ENCODE results near the gene LRRC4B.

LRRC4B gene

DNA sequence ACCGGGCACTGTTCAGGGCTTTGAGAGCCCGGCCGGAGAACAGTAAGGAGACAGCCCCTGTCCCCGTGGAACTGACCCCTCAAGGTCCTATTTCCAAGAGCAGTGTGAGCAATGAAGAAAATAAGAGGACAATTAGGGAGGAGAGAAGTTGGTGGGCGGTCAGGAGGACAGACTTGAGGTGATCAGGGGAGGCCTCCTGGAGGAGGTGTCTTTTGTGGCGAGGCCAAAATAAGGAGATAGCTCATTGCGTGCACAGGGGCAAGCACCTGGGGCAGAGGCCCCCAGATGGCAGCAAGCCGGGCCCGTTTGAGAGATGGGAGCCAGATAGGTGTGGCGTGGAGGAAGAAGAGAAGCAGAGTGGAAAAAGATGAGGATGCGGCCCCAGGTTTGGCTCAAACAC, 2.8 kb upstream of the LRRC4B start:
- DNase-seq (ENCODE audit: low read depth in 2 of 2) = no peak

DNA sequence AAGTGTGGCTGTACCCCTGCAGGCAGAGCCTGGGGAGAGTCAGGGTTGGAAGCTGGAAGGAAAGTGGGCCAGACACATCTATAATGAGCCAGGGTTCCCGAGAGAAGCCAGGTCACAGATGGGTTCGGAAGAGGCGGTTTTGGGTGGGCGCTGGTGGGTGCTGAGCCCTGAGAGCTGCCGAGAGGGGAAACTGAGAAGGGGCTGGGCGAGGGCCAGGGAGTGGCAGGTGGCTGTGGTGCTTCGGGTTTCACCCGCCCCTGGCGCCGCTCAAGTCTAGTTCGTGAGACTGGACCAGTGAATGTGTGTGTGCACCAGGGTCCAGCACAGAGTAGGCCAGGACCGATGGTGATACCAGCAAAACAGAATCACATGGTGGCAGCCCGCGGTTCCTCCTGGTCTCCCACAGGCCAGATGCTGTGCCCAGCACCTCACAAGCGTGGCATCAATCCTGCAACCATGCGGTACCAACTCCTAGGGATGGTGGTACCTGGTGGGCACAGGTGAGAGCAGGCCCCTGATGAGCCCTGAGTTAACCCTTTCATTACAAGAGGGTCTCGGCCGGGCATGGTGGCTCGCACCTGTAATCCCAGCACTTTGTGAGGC, 1.8 kb upstream of the LRRC4B start:
- no peak for DNase-seq (ENCODE audit: low read depth in 2 of 2)

DNA sequence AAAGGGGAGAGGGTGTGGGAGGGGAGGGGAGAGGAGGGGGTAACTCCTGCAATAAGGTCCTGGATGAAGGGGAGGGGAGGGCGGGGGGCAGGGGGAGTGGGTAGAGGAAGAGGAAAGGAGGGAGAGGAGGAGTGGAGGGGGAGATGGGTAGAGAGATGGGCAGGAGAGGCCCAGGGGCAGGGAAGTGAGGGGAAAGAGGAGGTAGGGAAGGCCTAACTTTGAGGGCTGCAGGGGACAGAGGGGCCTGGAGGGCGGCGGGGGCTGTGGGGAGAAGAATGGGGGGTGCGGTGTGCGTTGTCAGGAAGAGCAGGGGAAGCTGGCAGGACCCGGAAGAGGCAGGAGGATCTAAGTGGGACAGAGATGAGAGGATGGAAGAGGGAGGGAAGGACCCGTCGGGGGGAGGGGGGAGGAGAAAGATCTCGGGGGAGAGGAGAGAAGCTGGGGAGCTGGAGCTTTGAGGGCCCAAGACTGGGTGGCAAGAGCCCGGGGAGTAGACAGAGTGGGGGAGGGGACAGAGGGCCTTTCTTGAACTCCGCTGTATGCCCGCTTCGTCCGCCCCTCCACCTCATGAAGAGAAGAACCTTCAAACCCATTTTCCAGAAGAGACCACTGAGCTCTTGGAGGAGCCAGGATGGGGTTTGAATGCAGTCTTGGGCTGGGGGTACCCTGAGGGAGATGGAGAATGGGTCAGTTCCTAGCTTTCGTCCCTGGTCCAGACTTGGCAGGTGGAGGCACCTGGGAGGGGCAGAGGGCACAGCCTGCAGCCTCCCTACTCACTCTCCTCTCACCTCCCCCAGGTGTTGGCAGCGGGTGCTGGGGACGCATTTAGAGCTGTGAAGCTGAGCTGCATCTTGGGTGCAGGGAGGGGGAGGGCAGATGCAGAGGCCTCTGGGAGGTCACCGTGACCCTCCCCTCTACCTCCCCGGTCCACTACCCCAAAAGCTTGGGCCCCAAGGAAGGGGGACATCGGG, 778 bp upstream of the LRRC4B start:
- DNase-seq (ENCODE audit: low read depth in 2 of 2) = no peak

DNA sequence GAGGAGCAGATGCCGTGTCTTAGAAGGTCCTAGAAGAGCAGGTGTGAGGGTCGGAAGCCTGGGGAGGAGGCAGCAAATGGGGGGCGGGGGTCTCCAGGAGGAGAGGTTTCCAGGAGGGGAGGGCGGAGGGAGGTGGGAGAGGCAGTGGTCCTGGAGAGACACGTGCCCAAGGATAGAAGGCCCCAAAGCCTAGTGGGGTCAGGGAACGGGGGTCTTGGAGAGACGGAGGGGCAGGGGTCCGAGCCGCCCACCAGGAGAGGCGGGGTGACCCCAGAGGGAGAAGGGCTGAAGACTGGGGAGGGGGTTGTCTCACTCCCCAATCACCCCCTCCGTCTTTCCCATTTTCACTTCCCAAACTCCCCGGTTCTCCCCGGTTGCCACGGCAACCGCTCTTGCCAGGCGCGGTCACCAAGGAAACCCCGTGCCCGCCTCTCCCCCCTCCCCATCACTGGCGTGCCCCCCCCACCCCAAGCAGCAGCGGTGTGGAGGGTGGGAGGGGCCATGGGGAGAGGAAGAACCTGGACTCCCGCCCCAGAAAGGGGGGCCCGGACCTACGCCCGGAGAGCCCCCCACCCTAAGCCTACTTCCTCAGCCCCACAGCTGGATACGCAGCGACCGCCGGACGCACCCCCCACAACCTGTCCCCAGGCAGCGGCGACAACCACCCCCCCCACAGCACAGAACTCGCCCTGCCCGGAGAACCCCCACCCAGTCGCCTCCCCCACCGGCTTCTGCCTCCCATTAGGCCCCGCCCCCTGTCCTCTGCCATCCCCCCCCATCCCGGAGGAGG, 988 bp downstream of the LRRC4B start:
- DNase-seq (ENCODE audit: low read depth in 2 of 2) = no peak

GRCh38 chr19:50565984-50566903, 2.0 kb downstream of the LRRC4B start:
- peak in 1 of 2 donors; percentile 44 for DNase-seq (ENCODE audit: low read depth in 2 of 2)

DNA sequence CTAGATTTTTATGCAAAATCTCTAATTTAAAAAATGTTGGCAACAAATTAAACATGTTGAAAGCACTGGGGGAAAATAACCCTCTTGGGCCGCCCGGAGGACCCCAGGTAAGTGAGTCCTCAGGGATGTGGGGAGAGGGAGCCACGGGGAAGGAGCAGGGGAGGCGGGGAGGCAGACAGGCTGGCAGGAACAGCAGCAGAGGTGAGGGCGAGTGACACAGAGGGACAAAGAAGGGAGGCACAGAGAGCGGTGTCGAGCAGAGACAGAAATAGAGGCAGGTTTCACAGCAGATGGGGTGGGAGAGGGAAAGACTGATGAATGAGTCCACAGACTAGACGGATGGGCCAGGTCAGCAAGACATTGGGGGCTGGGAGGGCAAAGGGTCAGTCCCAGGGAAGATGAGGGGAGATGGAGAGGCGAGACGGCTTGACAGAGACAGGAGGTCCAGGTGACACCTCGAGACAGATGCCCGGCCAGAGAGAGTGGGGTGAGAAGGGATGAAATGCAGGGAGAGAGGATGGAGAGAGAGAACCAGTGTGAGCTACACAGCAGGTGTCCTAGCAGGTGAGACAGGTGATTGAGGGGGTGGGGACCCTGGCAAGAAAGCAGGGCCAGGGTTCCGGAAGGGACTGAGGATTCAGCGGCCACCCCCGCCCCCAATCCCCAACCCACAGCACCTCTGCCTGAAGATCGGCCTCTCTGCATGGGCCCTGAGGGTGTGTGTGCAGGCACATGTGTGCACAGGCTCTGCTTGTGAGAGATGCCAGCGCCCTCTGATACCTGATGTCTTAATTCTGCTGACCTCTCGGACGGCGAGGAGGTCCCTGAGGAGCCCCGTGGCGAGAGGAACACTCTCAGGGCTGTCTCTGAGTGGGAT, 3.8 kb downstream of the LRRC4B start:
- no peak for DNase-seq (ENCODE audit: low read depth in 2 of 2)

DNA sequence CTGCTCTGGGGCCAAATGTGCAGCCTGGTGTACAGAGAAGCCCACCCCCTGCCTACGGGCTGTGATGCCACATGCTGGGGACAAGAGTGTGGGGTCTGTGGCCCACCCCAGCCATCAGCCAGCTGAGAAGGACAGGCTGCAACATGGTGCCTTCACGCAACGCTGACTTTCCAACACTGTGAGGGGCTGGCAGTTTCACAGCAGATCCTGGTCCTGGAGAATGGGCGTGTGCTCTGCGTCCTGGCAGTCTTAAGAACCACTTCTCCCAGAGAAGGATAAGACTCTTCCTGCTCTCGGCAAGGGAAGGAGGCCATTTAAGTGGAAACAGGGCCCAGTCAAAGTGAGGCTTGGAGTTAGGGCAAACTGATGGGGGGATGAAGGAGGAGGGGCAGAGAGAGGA, 4.6 kb downstream of the LRRC4B start:
- DNase-seq (ENCODE audit: low read depth in 2 of 2) = no peak

GRCh38 chr19:50562996-50563395, 5.2 kb downstream of the LRRC4B start:
- no peak for DNase-seq (ENCODE audit: low read depth in 2 of 2)

GRCh38 chr19:50562329-50562728, 5.9 kb downstream of the LRRC4B start:
- DNase-seq (ENCODE audit: low read depth in 2 of 2) = no peak

DNA sequence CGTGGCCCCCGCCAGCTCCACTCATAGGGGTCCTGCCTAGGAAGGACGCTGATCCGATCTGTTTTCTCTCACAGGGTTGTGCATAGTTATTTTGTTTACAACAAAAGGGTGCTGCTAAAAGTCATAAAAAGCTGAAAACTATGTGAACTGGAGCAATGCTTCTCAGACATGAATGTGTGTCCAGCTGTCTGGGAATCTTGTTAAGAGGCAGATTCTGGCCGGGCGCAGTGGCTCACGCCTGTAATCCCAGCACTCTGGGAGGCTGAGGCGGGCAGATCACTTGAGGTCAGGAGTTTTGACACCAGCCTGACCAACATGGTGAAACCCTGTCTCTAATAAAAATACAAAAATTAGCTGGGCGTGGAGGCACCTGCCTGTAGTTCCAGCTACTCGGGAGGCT, 8.6 kb downstream of the LRRC4B start:
- DNase-seq (ENCODE audit: low read depth in 2 of 2) = no peak

GRCh38 chr19:50558449-50558848, 9.8 kb downstream of the LRRC4B start:
- DNase-seq (ENCODE audit: low read depth in 2 of 2) = no peak

- DNase-seq (ENCODE audit: low read depth in 2 of 2) = no peak
Observed at GRCh38 chr19:50558039-50558438, 10.2 kb downstream of the LRRC4B start.

GRCh38 chr19:50557009-50557613, 11.1 kb downstream of the LRRC4B start:
- DNase-seq (ENCODE audit: low read depth in 2 of 2) = no peak

DNA sequence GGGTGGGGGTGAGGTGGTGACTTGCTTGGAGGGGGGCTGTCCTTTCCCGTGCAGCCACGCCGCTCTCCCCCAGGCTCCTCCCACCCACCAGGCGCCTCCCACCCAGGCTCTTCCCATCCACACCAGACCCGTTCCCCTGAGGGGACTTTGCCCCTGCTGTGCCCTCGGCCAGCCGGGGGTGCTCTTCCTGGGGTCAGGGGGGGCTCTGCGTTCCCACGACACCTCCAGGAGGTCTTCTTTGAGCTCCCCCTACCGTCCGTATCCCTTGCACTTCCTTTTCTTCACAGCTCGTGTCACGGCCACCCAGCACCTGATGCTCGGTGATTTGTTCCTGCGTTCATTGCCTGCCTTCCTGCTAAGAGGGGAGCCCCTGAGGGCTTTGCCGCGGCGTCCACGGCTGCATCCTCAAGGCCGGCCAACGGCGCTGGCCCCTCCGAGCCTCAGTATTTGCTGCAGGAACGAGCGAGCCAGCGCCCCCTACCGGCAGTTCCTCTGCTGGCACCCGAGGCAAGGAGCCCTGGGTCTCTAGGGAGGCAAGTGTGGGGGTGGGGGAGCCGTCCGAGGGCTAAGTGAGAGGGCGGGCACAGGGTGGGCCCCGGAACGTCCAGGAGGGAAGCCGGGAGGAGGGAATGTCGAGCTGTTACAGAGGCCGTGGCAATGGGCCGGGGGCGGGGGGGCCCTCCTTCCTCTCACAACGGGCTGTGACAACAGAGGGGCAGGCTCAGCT, 11.8 kb downstream of the LRRC4B start:
- DNase-seq (ENCODE audit: low read depth in 2 of 2) = peak; percentile 78 to 91

- no peak for DNase-seq (ENCODE audit: low read depth in 2 of 2)
Observed at GRCh38 chr19:50555450-50556281, 12.6 kb downstream of the LRRC4B start.

DNA sequence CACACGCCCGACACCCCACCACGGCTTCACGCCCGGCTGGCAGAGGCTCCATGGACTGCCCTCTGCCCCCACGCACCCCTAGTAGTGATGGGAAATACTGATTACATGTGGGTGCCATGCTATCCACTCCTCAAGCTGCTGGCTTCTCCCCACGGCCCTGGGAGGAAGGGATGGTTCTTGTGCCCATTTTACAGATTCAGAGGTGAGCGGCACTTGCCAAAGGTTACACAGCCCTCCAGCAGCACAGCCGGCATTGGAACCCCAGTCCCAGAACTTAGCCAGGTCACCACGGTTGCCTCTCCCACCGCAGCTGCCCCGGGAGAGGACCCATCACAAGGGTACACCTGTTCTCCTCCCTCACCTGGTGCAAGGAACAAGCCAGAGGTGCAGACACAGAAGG, 13.2 kb downstream of the LRRC4B start:
- no peak for DNase-seq (ENCODE audit: low read depth in 2 of 2)

DNA sequence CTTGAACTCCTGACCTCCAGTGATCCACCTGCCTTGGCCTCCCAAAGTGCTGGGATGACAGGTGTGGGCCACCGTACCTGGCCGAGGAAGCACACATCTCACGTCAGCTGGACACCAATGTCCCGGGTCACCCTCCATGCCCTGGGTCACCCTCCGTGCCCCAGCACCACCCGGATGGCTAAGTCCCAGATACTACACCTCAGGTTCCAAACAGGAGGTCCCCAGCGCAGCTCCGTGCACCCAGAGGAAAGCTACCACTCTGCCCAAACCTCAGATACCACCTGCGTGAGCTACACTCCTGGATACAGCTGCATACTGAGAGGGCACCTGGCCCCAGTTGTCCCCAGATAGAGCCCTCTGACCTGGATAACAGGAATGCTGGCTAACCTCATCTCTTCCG, 14.0 kb downstream of the LRRC4B start:
- DNase-seq (ENCODE audit: low read depth in 2 of 2) = no peak

DNA sequence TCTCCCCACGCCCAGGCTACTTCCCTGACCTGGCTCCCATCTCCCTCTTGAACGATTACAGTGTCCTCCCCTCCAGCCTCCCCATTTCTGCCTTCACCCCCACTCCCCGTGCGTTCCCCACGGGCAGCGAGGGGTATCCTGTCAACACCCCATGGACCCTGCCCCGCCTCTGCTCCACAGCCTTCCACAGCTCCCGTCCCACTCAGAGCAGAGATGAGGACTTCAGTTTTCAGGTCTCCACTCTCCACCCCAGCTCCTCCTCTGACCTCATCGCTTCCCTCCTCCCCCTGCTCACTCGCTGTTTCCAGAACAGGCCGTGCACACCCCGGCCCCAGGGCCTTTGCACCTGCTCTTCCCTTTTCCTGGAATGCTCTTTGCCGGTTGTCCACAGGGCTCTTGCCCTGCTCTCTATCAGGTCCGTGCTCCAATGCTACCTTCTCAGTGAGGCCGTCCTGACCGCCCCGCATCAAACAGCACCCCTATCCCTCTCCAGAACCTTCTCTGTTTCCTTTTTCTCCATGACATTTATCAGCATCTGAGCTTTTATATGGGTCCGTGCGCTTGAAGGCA, 15.0 kb downstream of the LRRC4B start:
- no peak for DNase-seq (ENCODE audit: low read depth in 2 of 2)
